Activated CD8-positive, alpha-beta T cell treated with anti-CD3 and anti-CD28 coated beads for 36 hours (primary cell): ENCODE measurements around the gene CMTM5. TPM values are rescaled to one million over a fixed set of nuclear protein-coding genes. Genes with fewer than 3 reads are reported as not detected.

Experiments used
- ATAC-seq: fragments of 200-7000 bp; cut with Tn5 transposase; one replicate; pipeline ENCODE4 v1.10.0; 2021; ENCODE audit warnings: mild to moderate bottlenecking, moderate library complexity
- CTCF ChIA-PET: fragments of 350-600 bp; sonication (Branson Sonifier 250); formaldehyde crosslinking; loops from one replicate; lab custom pipeline; 2021; ENCODE audit warnings: antibody characterized with exemption; lab: Charles Lee
- POLR2A ChIA-PET: fragments of 350-600 bp; sonication (Branson Sonifier 250); formaldehyde crosslinking; loops from one replicate; lab custom pipeline; 2021; ENCODE audit warnings: antibody characterized with exemption; lab: Charles Lee
- DNase-seq: peaks from one replicate; pipeline ENCODE4 v3.0.0-alpha.2; 2020
- H3K27ac Mint-ChIP-seq: one replicate; pipeline ENCODE4 v1.8.0; 2021; ENCODE audit warnings: mild to moderate bottlenecking, mixed read lengths
- H3K27me3 Mint-ChIP-seq: one replicate; pipeline ENCODE4 v1.8.0; 2021; ENCODE audit warnings: mixed read lengths
- H3K36me3 Mint-ChIP-seq: one replicate; pipeline ENCODE4 v1.8.0; 2021; ENCODE audit warnings: low read depth, mixed read lengths
- H3K4me1 Mint-ChIP-seq: one replicate; pipeline ENCODE4 v1.8.0; 2021; ENCODE audit warnings: low read depth, mixed read lengths
- H3K4me3 Mint-ChIP-seq: one replicate; pipeline ENCODE4 v1.8.0; 2021; ENCODE audit warnings: mild to moderate bottlenecking, moderate library complexity, mixed read lengths
- H3K9me3 Mint-ChIP-seq: one replicate; pipeline ENCODE4 v1.8.0; 2021; ENCODE audit warnings: mixed read lengths
- intact Hi-C: fragments of 100-400 bp; cut with micrococcal nuclease; formaldehyde crosslinking; loops from one replicate; pipeline ENCODE4 v1.10.0; 2022
- total RNA-seq, 2 experiments: library from RNA; stranded (reverse); gene quantifications; one replicate each; pipeline ENCODE4 v1.2.3, GENCODE V29; 2021
- TF ChIP-seq, protein P1 (sequence below): fragments of 200-600 bp; IDR thresholded peaks from one replicate; pipeline ENCODE4 v1.8.0; 2022; ENCODE audit warnings: antibody characterized with exemption, mild to moderate bottlenecking

Gene CMTM5
- total RNA-seq, 2 experiments from 2014 or later, result not detected

- no peaks in the 10 kb centered on the region for H3K36me3 Mint-ChIP-seq
- no peaks in the 10 kb centered on the region for H3K9me3 Mint-ChIP-seq
- ATAC-seq (no peak), DNase-seq (no peak)
- POLR2A ChIA-PET, result no interaction called here
- H3K27me3 Mint-ChIP-seq, result no peaks in the 10 kb centered on the region
- TF ChIP-seq, protein P1, sequence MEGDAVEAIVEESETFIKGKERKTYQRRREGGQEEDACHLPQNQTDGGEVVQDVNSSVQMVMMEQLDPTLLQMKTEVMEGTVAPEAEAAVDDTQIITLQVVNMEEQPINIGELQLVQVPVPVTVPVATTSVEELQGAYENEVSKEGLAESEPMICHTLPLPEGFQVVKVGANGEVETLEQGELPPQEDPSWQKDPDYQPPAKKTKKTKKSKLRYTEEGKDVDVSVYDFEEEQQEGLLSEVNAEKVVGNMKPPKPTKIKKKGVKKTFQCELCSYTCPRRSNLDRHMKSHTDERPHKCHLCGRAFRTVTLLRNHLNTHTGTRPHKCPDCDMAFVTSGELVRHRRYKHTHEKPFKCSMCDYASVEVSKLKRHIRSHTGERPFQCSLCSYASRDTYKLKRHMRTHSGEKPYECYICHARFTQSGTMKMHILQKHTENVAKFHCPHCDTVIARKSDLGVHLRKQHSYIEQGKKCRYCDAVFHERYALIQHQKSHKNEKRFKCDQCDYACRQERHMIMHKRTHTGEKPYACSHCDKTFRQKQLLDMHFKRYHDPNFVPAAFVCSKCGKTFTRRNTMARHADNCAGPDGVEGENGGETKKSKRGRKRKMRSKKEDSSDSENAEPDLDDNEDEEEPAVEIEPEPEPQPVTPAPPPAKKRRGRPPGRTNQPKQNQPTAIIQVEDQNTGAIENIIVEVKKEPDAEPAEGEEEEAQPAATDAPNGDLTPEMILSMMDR, result no peak
- H3K4me3 Mint-ChIP-seq, result no peak overlapping the region
- CTCF ChIA-PET, result interaction anchor here (0.8 to 2.2 kb wide), 4 partner anchors 9 to 82 kb away, joined by 3 to 6 read pairs (median 4); partner anchors contain the start of gene PABPN1
- no peak overlapping the region for H3K27ac Mint-ChIP-seq
- no peaks in the 10 kb centered on the region for H3K4me1 Mint-ChIP-seq
- intact Hi-C loops, result no loop called here
Observed at GRCh38 chr14:23377198-23377550, 328 bp downstream of the CMTM5 start.

DNA sequence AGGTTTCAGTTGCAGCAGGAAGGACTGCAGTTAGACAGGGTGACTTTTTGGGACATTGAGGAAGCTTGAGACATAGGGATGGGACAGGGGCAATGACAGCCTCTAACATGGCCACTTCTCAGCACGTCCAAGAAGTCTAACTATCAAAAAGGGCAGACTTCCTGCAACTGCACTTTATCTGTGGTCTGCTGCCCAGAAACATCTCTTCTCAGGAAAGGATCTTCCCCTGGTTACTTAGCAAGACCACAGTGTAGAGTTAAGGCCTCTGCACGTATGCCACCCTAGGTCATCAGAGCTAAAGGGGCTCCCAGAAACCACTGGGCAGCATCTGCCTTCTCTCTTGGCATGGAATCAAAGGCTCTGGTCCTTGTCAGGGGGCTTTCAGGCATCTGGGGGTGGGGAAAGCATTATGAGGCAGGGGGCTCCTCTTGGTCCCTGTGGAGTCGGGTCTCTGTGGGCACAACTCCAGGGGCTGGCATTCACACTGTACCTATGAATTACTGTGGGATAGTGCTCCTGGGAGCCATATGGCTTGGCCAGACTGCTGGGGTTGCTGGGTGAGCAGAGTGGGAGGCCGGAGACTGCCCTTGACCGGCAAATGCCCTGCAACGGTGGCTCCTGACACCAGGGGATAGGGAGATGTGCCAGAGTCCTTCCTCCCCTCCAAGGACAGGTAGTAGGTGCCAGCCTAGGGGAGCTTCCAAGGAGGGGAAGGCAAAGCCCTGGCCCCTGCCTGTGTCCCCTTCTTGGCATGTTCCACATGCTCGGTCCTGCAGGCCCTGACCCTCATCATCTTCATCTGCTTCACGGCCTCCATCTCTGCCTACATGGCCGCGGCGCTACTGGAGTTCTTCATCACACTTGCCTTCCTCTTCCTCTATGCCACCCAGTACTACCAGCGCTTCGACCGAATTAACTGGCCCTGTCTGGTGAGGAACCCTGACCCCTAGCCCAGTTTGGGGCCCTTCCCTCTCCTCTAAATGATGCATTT is 1.0 kb downstream of the CMTM5 start:
- no peaks in the 10 kb centered on the region for H3K36me3 Mint-ChIP-seq
- no peaks in the 10 kb centered on the region for H3K27me3 Mint-ChIP-seq
- ATAC-seq (no peak), DNase-seq (no peak)
- no peak overlapping the region for H3K27ac Mint-ChIP-seq
- POLR2A ChIA-PET, result no interaction called here
- TF ChIP-seq, protein P1, result no peak
- no peak overlapping the region for H3K4me3 Mint-ChIP-seq
- CTCF ChIA-PET, result interaction anchor here (0.8 to 3.1 kb wide), 6 partner anchors 10 to 257 kb away, joined by 3 to 29 read pairs (median 6); partner anchors contain the start of gene PABPN1
- no peaks in the 10 kb centered on the region for H3K9me3 Mint-ChIP-seq
- H3K4me1 Mint-ChIP-seq, result no peaks in the 10 kb centered on the region
- intact Hi-C loops, result no loop called here

DNA sequence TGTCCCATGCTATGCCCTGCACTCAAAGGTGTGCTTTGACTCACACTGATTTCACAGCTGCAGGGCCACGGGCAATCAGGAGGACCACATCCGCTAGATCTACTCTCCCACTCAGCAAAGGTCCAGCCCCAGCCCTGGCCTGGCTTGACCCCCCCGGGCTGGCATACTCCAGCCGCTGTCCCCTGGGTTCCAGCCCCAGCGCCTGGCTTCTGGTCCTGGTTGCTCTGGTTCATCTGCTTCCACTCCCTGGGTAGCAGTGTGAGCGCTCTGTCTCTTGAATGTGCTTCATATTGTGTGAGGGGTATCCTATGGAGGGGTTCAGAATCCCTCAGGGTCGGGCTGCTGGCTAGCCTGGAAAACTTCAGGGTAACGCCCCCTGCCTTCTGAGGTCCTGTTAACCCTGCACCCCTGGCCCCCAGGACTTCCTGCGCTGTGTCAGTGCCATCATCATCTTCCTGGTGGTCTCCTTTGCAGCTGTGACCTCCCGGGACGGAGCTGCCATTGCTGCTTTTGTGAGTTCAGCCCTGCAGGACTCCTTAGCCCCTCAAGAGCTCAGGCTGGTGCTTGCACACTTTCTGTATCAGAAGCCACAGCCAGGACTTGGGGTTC is 1.9 kb downstream of the CMTM5 start:
- TF ChIP-seq, protein P1, result no peak
- DNase-seq, result no peak

DNA sequence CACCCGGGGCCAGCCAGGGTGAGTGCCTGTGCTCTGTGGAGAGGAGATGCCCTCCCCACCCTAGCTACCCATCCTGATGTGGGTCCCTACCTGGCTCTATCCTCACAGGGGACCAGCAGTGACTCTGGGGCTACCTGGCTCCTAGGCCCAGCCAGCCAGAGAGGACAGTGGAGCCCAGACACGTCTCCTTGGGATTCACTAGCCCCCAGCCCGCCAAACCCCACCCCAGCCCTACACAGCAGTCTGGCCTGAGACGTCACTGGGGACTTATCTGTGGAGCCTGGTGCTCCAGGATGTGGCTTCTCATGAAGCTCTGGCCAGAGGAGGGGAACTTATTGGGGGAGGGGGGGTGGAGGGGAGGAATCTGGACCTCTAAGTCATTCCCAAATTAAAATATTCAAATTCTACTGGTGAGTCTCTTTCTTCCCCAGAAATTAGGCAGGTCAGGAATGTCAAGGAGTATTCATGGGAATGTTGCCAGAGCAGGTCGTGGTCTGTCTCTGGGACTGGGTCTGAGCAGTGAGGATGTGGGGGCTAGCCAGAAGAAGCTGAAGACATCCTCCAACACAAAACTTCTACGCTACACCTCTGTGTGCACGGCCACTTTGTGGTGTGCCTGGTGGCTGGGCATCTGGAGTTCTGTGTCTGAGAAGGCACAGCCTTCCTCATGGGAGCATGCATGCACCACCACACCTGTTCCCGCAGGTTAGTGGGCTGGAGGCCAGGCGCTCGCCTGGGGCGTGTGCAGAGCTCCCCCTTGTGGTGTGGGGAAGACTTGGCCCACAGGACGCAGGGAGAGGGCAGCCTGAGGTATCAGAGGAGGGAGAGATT is 2.7 kb downstream of the CMTM5 start:
- TF ChIP-seq, protein P1, result peak; percentile 91
- Mint-ChIP-seq H3K9me3 (no peaks in the 10 kb centered on the region), H3K27me3 (no peaks in the 10 kb centered on the region), H3K4me3 (no peak overlapping the region), H3K27ac (no peak overlapping the region), H3K36me3 (no peaks in the 10 kb centered on the region), H3K4me1 (no peaks in the 10 kb centered on the region)
- ChIA-PET POLR2A (interaction anchor here (1.3 to 2.5 kb wide), 2 partner anchors 34 to 53 kb away, joined by 3 to 11 read pairs; no protein-coding TSS in a partner anchor), CTCF (interaction anchor here (0.8 to 4.5 kb wide), 47 partner anchors 9 to 393 kb away, joined by 3 to 86 read pairs (median 5); partner anchors contain the start of genes AP1G2, HOMEZ, PABPN1 and PPP1R3E)
- DNase-seq (peak; percentile 67), ATAC-seq (peak; percentile 93)
- intact Hi-C loops, result loop anchor here (2.0 to 10.0 kb wide), 2 partner anchors 51 to 115 kb away; no protein-coding TSS in a partner anchor

More for the DNA sequence above, 1.9 kb downstream of the CMTM5 start:
- Mint-ChIP-seq H3K36me3 (no peaks in the 10 kb centered on the region), H3K27ac (no peak overlapping the region), H3K9me3 (no peaks in the 10 kb centered on the region), H3K27me3 (no peaks in the 10 kb centered on the region), H3K4me1 (no peaks in the 10 kb centered on the region), H3K4me3 (no peak overlapping the region)
- intact Hi-C loops, result no loop called here
- ChIA-PET POLR2A (interaction anchor here (2.5 kb wide), 1 partner anchor 52 kb away, joined by 11 read pairs; no protein-coding TSS in a partner anchor), CTCF (interaction anchor here (1.1 to 4.5 kb wide), 14 partner anchors 9 to 259 kb away, joined by 3 to 86 read pairs (median 16); partner anchors contain the start of genes PABPN1 and SLC22A17)
- no peak for ATAC-seq
